GM19035 (cell line): ENCODE data around the gene ARMC9.
"Not testable (repeated sequence)": the region's sequence is repeated elsewhere in the genome, so short reads cannot be mapped to it uniquely, and the experiment has no call there.

Experiments
- ATAC-seq: cut with Tn5 transposase; IDR thresholded peaks from one replicate; pipeline ENCODE4 v1.9.1; 2021; ENCODE audit not compliant: unreplicated experiment

ARMC9 gene

GRCh38 chr2:231395188-231396057 is 197.0 kb downstream of the ARMC9 start, which contains the start of gene B3GNT7:
Gene B3GNT7, plus strand, starts transcription at chr2:231395710. Its CDS starts 94 bp downstream, at chr2:231395804.
- ATAC-seq = no peak

DNA sequence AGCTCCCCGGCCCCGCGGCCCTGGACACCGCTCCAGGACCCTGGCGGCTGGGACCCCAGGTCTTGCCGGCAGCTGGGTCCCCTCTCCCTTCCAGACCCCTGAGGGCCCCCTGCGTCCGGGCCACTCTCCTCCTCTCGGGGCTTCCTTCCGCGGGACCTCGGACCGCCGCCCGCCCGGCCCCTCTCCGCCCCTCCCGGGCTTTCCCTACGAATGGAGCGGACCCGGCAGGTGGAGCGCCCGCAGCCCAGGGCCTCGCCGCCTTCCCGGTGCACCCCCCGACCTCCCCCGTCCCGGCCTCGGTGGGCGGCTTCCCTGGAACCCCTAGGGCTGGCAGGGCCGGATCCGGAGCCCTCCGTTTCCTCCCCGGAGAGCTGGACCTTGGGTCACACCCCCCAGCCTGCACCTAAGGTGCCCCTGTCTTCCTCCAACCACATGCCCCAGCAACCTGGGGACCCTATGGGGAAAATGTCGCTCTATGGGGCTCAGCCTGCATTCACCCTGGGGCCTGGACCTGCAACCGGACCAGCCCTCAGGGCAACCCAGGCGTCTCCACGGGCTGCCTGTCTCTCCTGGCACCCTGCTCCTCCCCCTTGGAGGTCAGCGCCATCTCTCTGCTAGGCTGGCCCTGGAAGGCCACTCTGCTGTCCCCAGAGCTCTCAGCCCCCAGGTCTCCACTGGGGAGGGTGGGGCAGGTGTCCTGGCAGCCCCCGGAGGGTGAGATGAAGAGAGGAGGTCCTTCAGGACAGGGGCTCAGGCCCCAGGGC is 197.8 kb downstream of the ARMC9 start:
- ATAC-seq = no peak

GRCh38 chr2:231397011-231397927 is 198.8 kb downstream of the ARMC9 start:
- no peak for ATAC-seq

DNA sequence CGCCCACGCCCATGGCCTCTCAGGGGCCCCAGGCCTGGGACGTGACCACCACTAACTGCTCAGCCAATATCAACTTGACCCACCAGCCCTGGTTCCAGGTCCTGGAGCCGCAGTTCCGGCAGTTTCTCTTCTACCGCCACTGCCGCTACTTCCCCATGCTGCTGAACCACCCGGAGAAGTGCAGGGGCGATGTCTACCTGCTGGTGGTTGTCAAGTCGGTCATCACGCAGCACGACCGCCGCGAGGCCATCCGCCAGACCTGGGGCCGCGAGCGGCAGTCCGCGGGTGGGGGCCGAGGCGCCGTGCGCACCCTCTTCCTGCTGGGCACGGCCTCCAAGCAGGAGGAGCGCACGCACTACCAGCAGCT is 199.5 kb downstream of the ARMC9 start:
- no peak for ATAC-seq

- ATAC-seq = no peak
Measured at GRCh38 chr2:231398585-231398984, 200.2 kb downstream of the ARMC9 start.

DNA sequence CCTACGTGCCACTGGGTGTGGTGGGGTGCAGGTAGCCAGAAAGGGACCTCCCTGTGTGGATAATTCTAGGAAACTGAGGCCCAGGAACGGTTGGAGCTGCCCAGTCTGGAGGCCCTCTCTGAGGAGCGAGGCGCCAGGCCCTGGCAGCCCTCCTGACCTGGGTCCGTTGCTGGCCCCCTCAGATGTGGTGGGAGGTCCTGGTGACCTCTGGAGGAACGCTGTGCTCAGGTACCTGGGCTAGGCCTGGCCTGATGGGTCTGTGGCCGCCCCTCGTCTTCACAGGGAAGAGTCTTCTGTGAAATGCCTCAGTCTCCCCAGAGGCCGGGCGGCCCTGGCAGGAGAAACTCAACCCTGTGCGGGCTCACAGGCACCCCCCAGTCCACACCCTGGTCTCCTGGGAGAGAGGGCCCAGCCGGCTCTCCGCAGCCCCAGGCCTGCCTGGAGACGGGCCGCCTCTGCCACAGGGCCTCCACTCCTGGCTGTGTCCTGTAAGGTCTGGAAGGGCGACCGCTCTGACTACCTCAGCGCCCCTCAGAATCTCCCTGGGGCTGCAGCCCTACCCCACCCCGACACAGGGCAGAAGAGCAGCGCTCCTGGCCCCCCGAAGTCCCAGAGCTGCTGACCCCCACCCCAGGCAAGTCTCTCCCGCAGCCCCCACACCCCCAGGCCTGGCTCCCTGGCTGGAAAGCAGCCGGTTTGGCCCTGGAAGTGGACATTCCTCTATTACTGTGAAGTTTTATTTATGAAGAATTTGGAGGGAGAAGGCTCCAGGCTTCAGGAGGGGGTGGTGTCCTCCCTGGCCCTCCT is 200.8 kb downstream of the ARMC9 start:
- ATAC-seq = no peak

GRCh38 chr2:231399853-231400680 is 201.6 kb downstream of the ARMC9 start:
- no peak for ATAC-seq

- not testable (repeated sequence) for ATAC-seq
Measured at GRCh38 chr2:231400681-231401080, 202.2 kb downstream of the ARMC9 start.

DNA sequence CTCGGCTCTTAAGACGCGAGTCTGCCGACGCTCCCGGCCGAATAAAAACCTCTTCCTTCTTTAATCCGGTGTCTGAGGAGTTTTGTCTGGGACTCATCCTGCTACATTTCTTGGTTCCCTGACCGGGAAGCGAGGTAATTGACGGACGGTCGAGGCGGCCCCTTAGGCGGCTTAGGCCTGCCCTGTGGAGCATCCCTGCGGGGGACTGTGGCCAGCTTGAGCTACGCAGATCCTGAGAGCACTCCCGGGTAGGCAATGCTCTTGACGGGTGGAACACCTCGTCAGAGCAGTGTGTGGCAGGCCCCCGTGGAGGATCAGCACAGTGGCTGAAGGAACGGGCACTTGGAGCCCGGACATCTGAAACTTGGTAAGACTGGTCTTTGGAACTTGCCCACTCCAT is 202.7 kb downstream of the ARMC9 start:
- ATAC-seq = not testable (repeated sequence)

GRCh38 chr2:231403421-231404182 is 205.2 kb downstream of the ARMC9 start:
- not testable (repeated sequence) for ATAC-seq

DNA sequence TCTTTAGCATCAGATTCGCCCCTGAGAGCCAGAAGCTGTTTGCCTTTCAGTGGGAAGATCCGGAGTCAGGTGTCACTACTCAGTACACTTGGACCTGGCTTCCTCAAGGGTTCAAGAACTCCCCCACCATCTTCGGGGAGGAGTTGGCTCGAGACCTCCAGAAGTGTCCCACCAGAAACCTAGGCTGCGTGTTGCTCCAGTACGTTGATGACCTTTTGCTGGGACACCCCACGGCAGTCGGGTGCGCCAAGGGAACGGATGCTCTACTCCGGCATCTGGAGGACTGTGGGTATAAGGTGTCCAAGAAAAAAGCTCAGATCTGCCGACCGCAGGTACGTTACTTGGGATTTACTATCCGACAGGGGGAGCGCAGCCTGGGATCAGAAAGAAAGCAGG is 205.8 kb downstream of the ARMC9 start:
- ATAC-seq = not testable (repeated sequence)

GRCh38 chr2:231405601-231406367 is 207.4 kb downstream of the ARMC9 start:
- not testable (repeated sequence) for ATAC-seq

DNA sequence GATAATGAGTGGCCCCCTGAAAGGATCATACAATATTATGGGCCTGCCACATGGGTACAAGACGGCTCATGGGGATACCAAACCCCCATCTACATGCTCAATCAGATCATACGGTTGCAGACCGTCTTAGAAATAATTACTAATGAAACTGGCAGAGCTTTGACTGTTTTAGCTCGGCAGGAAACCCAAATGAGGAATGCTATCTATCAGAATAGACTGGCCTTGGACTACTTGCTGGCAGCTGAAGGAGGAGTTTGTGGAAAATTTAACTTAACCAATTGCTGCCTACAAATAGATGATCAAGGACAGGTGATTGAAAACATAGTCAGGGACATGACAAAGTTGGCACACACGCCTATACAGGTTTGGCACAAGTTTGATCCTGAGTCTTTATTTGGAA is 209.3 kb downstream of the ARMC9 start:
- not testable (repeated sequence) for ATAC-seq

- ATAC-seq = not testable (repeated sequence)
Measured at GRCh38 chr2:231408304-231408703, 209.9 kb downstream of the ARMC9 start.

DNA sequence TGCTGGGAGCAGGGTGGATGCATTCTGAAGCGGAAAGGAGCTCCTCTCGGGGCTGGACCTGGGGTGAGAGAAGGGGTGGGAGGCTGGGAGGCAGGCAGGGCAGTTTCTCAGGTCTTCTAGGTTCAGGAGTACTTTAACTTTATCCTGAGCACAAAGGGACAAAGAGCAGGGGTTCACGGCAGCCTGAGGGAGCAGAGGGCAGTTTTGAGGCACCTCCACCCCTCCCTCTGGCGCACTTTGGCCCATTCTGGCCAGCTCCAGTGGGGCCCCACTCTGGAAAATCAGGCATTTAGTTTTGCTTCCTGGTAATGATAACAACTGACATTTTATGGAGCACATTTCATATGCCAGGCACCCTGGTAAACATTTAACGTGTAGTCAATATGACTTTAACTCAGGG is 211.3 kb downstream of the ARMC9 start:
- ATAC-seq = no peak

DNA sequence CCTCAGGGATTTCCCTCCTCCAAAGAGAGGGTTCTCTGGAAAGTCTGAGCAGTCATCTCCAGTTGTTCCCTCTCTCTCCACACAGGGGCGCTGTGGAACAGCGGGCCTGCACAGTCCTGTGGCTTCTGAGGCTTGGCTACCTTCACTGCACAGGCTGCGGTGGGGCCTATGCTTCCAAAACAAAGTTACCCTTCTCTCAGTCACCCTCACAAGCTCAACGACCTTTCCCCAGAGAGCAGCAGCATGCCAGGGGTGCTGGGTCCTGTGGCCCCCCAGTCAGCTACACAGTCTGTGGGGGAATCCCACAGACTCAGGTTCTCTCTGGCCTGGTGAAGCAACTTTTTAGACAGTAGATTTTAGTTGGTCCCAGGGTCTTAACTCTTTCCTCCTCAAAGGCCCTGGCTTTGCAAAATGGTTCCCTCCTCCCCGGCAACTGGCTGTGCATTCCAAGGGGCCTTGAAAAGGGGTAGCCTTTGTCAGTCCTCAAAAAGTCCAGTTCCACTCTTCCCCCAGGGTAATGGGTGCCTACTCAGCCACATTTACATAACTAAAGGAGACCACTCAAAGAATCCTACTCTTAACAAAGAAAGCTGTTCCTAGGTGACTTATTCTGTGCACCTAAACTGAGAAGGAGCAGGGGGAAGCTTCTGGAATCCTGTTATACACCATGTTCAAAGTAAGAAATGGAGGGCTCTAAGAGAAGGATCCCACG is 212.0 kb downstream of the ARMC9 start:
- ATAC-seq = no peak

- no peak for ATAC-seq
Measured at GRCh38 chr2:231411237-231411636, 212.8 kb downstream of the ARMC9 start.
